ENCODE data around the gene IRX4.

IRX4 gene

GRCh38 chr5:1834022-1834551 is 48.6 kb downstream of the IRX4 start:
- DNase-seq = no peak

GRCh38 chr5:1833264-1834021 is 49.3 kb downstream of the IRX4 start:
- no peak for DNase-seq

GRCh38 chr5:1832511-1833250 is 50.0 kb downstream of the IRX4 start:
- DNase-seq = no peak

- DNase-seq = no peak
These were observed 50.9 kb downstream of the IRX4 start for GRCh38 chr5:1831677-1832313.

GRCh38 chr5:1831257-1831656 is 51.5 kb downstream of the IRX4 start:
- no peak for DNase-seq

- DNase-seq = no peak
These were observed 52.0 kb downstream of the IRX4 start for GRCh38 chr5:1830571-1831228.

- no peak for DNase-seq
These were observed 54.8 kb downstream of the IRX4 start for GRCh38 chr5:1827886-1828397.
